ENCODE results near the gene ALDH1A1. TPM values are rescaled to one million over a fixed set of nuclear protein-coding genes. Genes with fewer than 3 reads are reported as not detected.

The ALDH1A1 gene
- total RNA-seq, 1 experiment from 2014 or later = not detected

DNA sequence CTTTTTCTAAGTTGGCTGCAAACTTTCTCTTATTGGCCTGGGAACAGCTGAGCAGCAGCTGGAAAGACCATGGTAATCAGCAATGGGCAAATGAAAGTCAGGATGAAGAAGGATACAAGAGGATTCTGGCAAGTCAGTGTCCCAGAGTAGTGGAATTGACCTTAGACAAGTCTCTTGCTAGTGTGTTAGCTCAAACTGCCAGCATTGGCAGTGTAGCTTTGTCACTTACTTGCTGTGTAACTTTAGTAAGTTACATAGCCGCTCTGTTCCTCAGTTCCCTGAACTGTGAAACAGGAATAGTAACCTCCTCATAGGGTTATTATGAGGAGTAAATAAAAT lies 3.6 kb downstream of the ALDH1A1 start:
- Histone ChIP-seq H3K27me3 (ENCODE audit: low read length) (peaks cover 80% of the 10 kb centered on the region), H3K9ac (ENCODE audit: low read length) (no peak overlapping the region), H3F3A (ENCODE audit: low read length, unreplicated experiment) (no peaks in the 10 kb centered on the region), H3K4me3 (ENCODE audit: low read length) (no peak overlapping the region), H3K9me2 (replicated peaks; ENCODE audit: low read length) (no peaks in the 10 kb centered on the region), H3K4me2 (ENCODE audit: low read length) (no peak overlapping the region), H2AFZ (ENCODE audit: low read length) (no peak overlapping the region), H3K4me1 (ENCODE audit: insufficient read depth, low read length) (no peaks in the 10 kb centered on the region), H3K9me3 (ENCODE audit: low read length) (no peaks in the 10 kb centered on the region), H3K27ac (ENCODE audit: low read length) (no peak overlapping the region), H3K36me3 (ENCODE audit: low read depth, low read length) (no peaks in the 10 kb centered on the region), H4K20me1 (ENCODE audit: low read length) (no peaks in the 10 kb centered on the region), H3K79me2 (ENCODE audit: low read length) (no peaks in the 10 kb centered on the region)
- BruUV-seq (replicated peaks) = no TSS peak
- CTCF ChIA-PET = no interaction called here
- DNase-seq (no peak), ATAC-seq (no peak)
- no peak for TF ChIP-seq EZH2 (IDR thresholded peaks at IDR 0.05; ENCODE audit: low read length, unreplicated experiment)
- TF ChIP-seq, protein P1, sequence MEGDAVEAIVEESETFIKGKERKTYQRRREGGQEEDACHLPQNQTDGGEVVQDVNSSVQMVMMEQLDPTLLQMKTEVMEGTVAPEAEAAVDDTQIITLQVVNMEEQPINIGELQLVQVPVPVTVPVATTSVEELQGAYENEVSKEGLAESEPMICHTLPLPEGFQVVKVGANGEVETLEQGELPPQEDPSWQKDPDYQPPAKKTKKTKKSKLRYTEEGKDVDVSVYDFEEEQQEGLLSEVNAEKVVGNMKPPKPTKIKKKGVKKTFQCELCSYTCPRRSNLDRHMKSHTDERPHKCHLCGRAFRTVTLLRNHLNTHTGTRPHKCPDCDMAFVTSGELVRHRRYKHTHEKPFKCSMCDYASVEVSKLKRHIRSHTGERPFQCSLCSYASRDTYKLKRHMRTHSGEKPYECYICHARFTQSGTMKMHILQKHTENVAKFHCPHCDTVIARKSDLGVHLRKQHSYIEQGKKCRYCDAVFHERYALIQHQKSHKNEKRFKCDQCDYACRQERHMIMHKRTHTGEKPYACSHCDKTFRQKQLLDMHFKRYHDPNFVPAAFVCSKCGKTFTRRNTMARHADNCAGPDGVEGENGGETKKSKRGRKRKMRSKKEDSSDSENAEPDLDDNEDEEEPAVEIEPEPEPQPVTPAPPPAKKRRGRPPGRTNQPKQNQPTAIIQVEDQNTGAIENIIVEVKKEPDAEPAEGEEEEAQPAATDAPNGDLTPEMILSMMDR (conservative IDR thresholded peaks at IDR 0.05; ENCODE audit: low read depth, low read length) = no peak
- TF ChIP-seq EZH2phosphoT487 (IDR thresholded peaks at IDR 0.05; ENCODE audit: borderline replicate concordance, low read length) = no peak
- POLR2A ChIA-PET (ENCODE audit: unreplicated experiment) = no interaction called here
- intact Hi-C loops (cut with micrococcal nuclease) = no loop called here

DNA sequence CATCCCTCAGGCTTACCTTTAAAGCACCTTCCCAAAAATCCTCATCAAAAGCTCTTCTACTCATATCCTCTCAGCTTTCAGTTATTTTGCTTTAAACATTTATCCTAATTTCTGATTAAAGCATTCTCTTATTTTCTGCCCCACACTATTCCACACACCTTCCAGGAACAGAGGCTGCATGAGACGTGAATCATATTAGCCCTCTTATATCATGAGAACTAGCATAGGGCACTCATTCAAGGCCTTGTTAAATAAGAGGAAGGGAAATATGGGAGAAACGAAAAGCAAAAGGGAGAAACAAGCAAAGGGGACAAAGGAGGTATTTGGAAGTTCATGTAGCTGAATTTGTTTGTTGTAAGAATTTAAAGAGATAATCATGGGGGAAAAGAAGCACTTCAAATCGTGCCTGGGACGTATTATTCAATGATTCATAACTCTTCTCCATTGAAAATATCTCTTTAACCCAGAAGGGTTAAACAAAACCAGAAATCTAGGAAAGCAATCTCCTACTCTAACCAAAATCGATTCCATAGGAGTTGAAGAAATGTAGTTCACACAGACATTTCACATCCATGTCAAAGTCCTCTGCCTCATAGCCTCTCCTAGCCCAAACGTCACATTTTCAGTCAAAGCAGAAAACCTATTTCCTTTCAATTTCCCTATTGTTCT lies 4.1 kb downstream of the ALDH1A1 start:
- Histone ChIP-seq H3F3A (ENCODE audit: low read length, unreplicated experiment) (no peaks in the 10 kb centered on the region), H3K27ac (ENCODE audit: low read length) (no peak overlapping the region), H3K9ac (ENCODE audit: low read length) (no peak overlapping the region), H3K4me3 (ENCODE audit: low read length) (no peak overlapping the region), H3K4me2 (ENCODE audit: low read length) (no peak overlapping the region), H3K9me3 (ENCODE audit: low read length) (no peaks in the 10 kb centered on the region), H2AFZ (ENCODE audit: low read length) (no peak overlapping the region), H3K36me3 (ENCODE audit: low read depth, low read length) (no peaks in the 10 kb centered on the region), H3K79me2 (ENCODE audit: low read length) (no peaks in the 10 kb centered on the region), H3K9me2 (replicated peaks; ENCODE audit: low read length) (no peaks in the 10 kb centered on the region), H3K4me1 (ENCODE audit: insufficient read depth, low read length) (no peaks in the 10 kb centered on the region), H4K20me1 (ENCODE audit: low read length) (no peaks in the 10 kb centered on the region), H3K27me3 (ENCODE audit: low read length) (peaks cover 80% of the 10 kb centered on the region)
- ATAC-seq (no peak), DNase-seq (no peak)
- BruUV-seq (replicated peaks) = no TSS peak
- TF ChIP-seq EZH2phosphoT487 (IDR thresholded peaks at IDR 0.05; ENCODE audit: borderline replicate concordance, low read length) (no peak), EZH2 (IDR thresholded peaks at IDR 0.05; ENCODE audit: low read length, unreplicated experiment) (no peak)
- TF ChIP-seq, protein P1 (conservative IDR thresholded peaks at IDR 0.05; ENCODE audit: low read depth, low read length) = no peak
- intact Hi-C loops (cut with micrococcal nuclease) = no loop called here
- ChIA-PET CTCF (no interaction called here), POLR2A (ENCODE audit: unreplicated experiment) (no interaction called here)

DNA sequence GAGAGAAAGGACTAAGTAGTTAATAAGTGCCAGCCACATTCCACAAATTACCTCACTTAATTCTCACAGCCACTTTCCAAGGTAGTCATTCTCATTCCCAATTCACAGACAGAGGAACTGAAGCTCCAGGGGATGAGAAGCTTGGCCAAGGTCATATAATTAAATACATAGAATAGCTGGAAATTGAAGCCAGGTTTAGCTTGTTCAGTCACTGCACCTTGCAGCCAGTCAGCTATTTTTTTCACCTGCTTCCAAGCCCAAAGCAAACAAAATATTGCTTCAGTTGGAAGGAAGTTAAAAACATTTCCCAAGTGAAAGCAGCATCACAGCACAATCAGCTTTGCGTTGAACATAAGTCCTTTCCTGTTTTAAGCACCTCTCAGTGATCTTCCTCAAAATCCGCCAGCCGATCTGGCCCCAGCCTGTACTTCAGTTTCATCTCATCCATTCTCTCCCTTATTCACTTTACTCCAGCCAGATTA lies 4.8 kb downstream of the ALDH1A1 start:
- no peaks in the 10 kb centered on the region for H3K4me1 ChIP-seq (ENCODE audit: insufficient read depth, low read length)
- H3K9me2 ChIP-seq (replicated peaks; ENCODE audit: low read length) = no peaks in the 10 kb centered on the region
- DNase-seq = no peak
- no peak for ATAC-seq
- no peak overlapping the region for H3K27ac ChIP-seq (ENCODE audit: low read length)
- intact Hi-C loops (cut with micrococcal nuclease) = no loop called here
- ChIA-PET CTCF (no interaction called here), POLR2A (ENCODE audit: unreplicated experiment) (no interaction called here)
- H3K36me3 ChIP-seq (ENCODE audit: low read depth, low read length) = no peaks in the 10 kb centered on the region
- H3K4me3 ChIP-seq (ENCODE audit: low read length) = no peak overlapping the region
- no peaks in the 10 kb centered on the region for H3K79me2 ChIP-seq (ENCODE audit: low read length)
- no peak overlapping the region for H2AFZ ChIP-seq (ENCODE audit: low read length)
- peaks cover 80% of the 10 kb centered on the region for H3K27me3 ChIP-seq (ENCODE audit: low read length)
- H3K4me2 ChIP-seq (ENCODE audit: low read length) = no peak overlapping the region
- BruUV-seq (replicated peaks) = no TSS peak
- H4K20me1 ChIP-seq (ENCODE audit: low read length) = no peaks in the 10 kb centered on the region
- no peaks in the 10 kb centered on the region for H3F3A ChIP-seq (ENCODE audit: low read length, unreplicated experiment)
- TF ChIP-seq, protein P1 (conservative IDR thresholded peaks at IDR 0.05; ENCODE audit: low read depth, low read length) = no peak
- no peak for TF ChIP-seq EZH2phosphoT487 (IDR thresholded peaks at IDR 0.05; ENCODE audit: borderline replicate concordance, low read length)
- no peak for TF ChIP-seq EZH2 (IDR thresholded peaks at IDR 0.05; ENCODE audit: low read length, unreplicated experiment)
- H3K9ac ChIP-seq (ENCODE audit: low read length) = no peak overlapping the region
- no peaks in the 10 kb centered on the region for H3K9me3 ChIP-seq (ENCODE audit: low read length)

Measured in PC-3 (cell line).